HG03139 (cell line): Measurements from ENCODE around the gene FAM78A.
A peak's percentile ranks its signal among the peaks of the same experiment; 100 is the strongest.
"Not testable (repeated sequence)": the region's sequence is repeated elsewhere in the genome, so short reads cannot be mapped to it uniquely, and the experiment has no call there.

ENCODE experiments used
- ATAC-seq: cut with Tn5 transposase; IDR thresholded peaks from one replicate; pipeline ENCODE4 v1.9.1; 2021; ENCODE audit not compliant: unreplicated experiment

Gene FAM78A

GRCh38 chr9:131270171-131271015 lies 5.9 kb downstream of the FAM78A start:
- ATAC-seq = no peak

GRCh38 chr9:131266266-131267229 lies 9.8 kb downstream of the FAM78A start:
- no peak for ATAC-seq

- ATAC-seq = no peak
Observed at GRCh38 chr9:131264231-131264630, 12.1 kb downstream of the FAM78A start.

- no peak for ATAC-seq
Observed at GRCh38 chr9:131263701-131264100, 12.6 kb downstream of the FAM78A start.

- not testable (repeated sequence) for ATAC-seq
Observed at GRCh38 chr9:131263033-131263343, 13.3 kb downstream of the FAM78A start.

- ATAC-seq = peak; percentile 42
Observed at GRCh38 chr9:131262327-131263032, 13.8 kb downstream of the FAM78A start.

- no peak for ATAC-seq
Observed at GRCh38 chr9:131260751-131261452, 15.4 kb downstream of the FAM78A start.

- no peak for ATAC-seq
Observed at GRCh38 chr9:131259916-131260597, 16.3 kb downstream of the FAM78A start.

GRCh38 chr9:131259432-131259898 lies 16.8 kb downstream of the FAM78A start:
- no peak for ATAC-seq

GRCh38 chr9:131258698-131259431 lies 17.4 kb downstream of the FAM78A start:
- no peak for ATAC-seq

- ATAC-seq = no peak
Observed at GRCh38 chr9:131258186-131258585, 18.1 kb downstream of the FAM78A start.

GRCh38 chr9:131257266-131258025 lies 18.9 kb downstream of the FAM78A start:
- no peak for ATAC-seq

GRCh38 chr9:131255676-131256197 lies 20.6 kb downstream of the FAM78A start:
- no peak for ATAC-seq

GRCh38 chr9:131254626-131255025 lies 21.7 kb downstream of the FAM78A start:
- ATAC-seq = no peak

GRCh38 chr9:131253891-131254491 lies 22.3 kb downstream of the FAM78A start:
- ATAC-seq = no peak

- no peak for ATAC-seq
Observed at GRCh38 chr9:131252120-131252519, 24.2 kb downstream of the FAM78A start.

GRCh38 chr9:131246618-131247017 lies 29.7 kb downstream of the FAM78A start:
- ATAC-seq = no peak

GRCh38 chr9:131244331-131244730 lies 32.0 kb downstream of the FAM78A start:
- not testable (repeated sequence) for ATAC-seq
